Activated naive CD4-positive, alpha-beta T cell (primary cell): Measurements from ENCODE around the gene TBX19.
"Not testable (repeated sequence)": the region's sequence is repeated elsewhere in the genome, so short reads cannot be mapped to it uniquely, and the experiment has no call there.

Experiments
- DNase-seq, 4 experiments: peaks; one replicate each; lab custom pipeline; 2025; lab: John Stamatoyannopoulos, UW

TBX19 gene

GRCh38 chr1:168320800-168321450 is 40.2 kb downstream of the TBX19 start:
- no peak for DNase-seq

- no peak for DNase-seq
These were observed 41.3 kb downstream of the TBX19 start for GRCh38 chr1:168321945-168322344.

GRCh38 chr1:168324745-168325425 is 44.2 kb downstream of the TBX19 start:
- DNase-seq = no peak

GRCh38 chr1:168328731-168329364 is 48.2 kb downstream of the TBX19 start:
- no peak for DNase-seq

GRCh38 chr1:168330285-168330684 is 49.6 kb downstream of the TBX19 start:
- no peak for DNase-seq

GRCh38 chr1:168331569-168331968 is 50.9 kb downstream of the TBX19 start:
- no peak for DNase-seq

GRCh38 chr1:168333562-168334276 is 53.0 kb downstream of the TBX19 start:
- DNase-seq = no peak

GRCh38 chr1:168335500-168335899 is 54.8 kb downstream of the TBX19 start:
- no peak for DNase-seq

- no peak for DNase-seq
These were observed 58.2 kb downstream of the TBX19 start for GRCh38 chr1:168338589-168339503.

- DNase-seq = no peak
These were observed 60.3 kb downstream of the TBX19 start for GRCh38 chr1:168340781-168341482.

GRCh38 chr1:168341483-168341975 is 60.9 kb downstream of the TBX19 start:
- no peak for DNase-seq

GRCh38 chr1:168342572-168343280 is 62.0 kb downstream of the TBX19 start:
- peak; percentile 40 to 79 (median 71) for DNase-seq

- no peak for DNase-seq
These were observed 62.9 kb downstream of the TBX19 start for GRCh38 chr1:168343566-168343965.

- DNase-seq = no peak
These were observed 63.8 kb downstream of the TBX19 start for GRCh38 chr1:168344517-168344916.

- DNase-seq = no peak
These were observed 65.3 kb downstream of the TBX19 start for GRCh38 chr1:168345939-168346338.

GRCh38 chr1:168347630-168348029 is 67.0 kb downstream of the TBX19 start:
- no peak for DNase-seq

- no peak for DNase-seq
These were observed 67.6 kb downstream of the TBX19 start for GRCh38 chr1:168348146-168348709.

GRCh38 chr1:168354335-168355269 is 73.9 kb downstream of the TBX19 start:
- DNase-seq = not testable (repeated sequence)
